Hepatic stellate cell (primary cell): ENCODE measurements around the gene LMOD1.
"Not testable (repeated sequence)": the region's sequence is repeated elsewhere in the genome, so short reads cannot be mapped to it uniquely, and the experiment has no call there.

Experiments used
- DNase-seq: peaks from one replicate; pipeline ENCODE4 v3.0.0; 2011; ENCODE audit warnings: low spot score

Gene LMOD1

DNA sequence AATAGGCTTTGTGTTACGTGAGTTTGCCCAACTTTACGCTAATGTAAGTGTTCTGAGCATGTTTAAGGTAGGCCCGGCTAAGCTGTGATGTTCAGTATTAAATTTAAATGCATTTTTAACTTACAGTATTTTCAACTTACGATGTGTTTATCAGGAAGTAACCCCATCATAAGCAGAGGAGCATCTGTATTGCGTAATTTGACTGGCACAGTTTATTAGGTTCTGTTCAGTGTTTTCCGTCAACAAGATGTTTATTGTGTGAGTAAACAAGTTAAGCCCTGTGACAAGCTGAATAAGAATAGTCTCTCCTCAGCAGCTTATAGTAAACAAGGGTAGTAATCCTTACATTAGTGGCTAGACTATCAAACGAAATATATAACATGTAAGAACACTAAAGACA is 84.9 kb downstream of the LMOD1 start:
- no peak for DNase-seq

- DNase-seq = no peak
Measured at GRCh38 chr1:201859424-201859823, 86.9 kb downstream of the LMOD1 start.

DNA sequence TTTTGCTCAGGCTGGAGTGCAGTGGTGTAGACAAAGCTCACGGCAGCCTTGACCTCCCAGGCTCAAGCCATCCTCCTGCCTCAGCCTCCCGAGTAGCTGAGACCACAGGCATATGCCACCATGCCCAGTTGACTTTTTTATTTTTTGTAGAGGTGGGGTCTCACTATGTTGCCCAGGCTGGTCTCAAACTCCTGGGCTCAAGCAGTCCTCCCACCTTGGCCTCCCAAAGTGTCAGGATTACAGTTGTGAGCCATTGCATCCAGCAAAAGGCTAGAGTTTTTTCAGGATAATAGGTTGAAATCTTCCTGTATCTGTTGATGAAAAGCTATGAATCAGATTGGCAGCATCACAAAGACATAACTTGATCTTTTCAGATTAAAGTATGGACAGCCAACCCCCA is 89.6 kb downstream of the LMOD1 start:
- DNase-seq = not testable (repeated sequence)

GRCh38 chr1:201851949-201852348 is 94.4 kb downstream of the LMOD1 start:
- no peak for DNase-seq

DNA sequence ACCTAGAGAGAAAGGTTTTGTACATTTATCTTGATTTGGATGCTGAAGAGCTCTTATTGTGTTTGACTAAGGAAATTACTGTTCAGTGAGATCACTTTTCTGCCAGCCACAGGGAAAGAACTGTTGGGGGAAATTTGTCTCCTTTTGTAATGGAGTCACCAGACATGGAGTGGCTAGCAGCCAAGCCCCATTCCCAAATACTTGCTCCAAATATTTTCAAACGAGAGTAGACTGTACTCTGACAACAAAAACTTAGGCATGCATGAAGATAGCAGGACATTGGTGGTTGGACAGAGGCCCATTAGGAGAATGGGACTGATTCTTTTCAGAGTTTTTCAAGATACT is 96.3 kb downstream of the LMOD1 start:
- peak; percentile 46 for DNase-seq

GRCh38 chr1:201849372-201850052 is 96.8 kb downstream of the LMOD1 start:
- DNase-seq = no peak

GRCh38 chr1:201848230-201848629 is 98.1 kb downstream of the LMOD1 start:
- no peak for DNase-seq

DNA sequence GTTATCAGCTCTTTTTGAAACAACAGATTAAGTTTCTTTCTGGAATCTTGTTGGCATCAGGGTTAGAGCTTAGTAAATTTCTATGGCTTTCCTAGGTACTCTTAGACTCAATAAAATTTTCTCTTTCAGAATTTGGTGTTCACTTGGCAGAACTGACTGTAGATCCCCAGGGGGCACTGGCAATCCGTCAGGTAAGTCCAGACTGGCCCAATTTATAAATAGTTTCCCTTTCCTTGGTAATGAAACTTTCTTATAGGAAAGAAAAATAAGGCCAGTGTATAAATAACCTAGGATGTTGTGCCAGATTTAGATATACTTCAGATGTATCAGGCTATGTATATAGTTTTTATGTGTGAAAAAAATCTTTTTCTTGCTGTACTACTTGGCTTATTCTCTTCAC is 99.2 kb downstream of the LMOD1 start:
- no peak for DNase-seq
